Neuronal stem cell (in vitro differentiated cells): ENCODE data around the gene PRKCI.
"Not testable (repeated sequence)": the region's sequence is repeated elsewhere in the genome, so short reads cannot be mapped to it uniquely, and the experiment has no call there.

ENCODE experiments used
- DNase-seq: peaks from one replicate; pipeline ENCODE4 v3.0.0-alpha.2; 2013; ENCODE audit warnings: low spot score
- H2AFZ ChIP-seq: one replicate; pipeline ENCODE4 v1.6.1; 2013; ENCODE audit warnings: mild to moderate bottlenecking, low read length, inconsistent platforms
- H2AK5ac ChIP-seq: 2 replicates; pipeline ENCODE4 v1.6.1; 2013; ENCODE audit warnings: low read depth, mild to moderate bottlenecking, inconsistent platforms, low read length, moderate library complexity, mixed read lengths
- H2BK120ac ChIP-seq: 2 replicates; pipeline ENCODE4 v1.6.1; 2013; ENCODE audit warnings: low read depth, mild to moderate bottlenecking, inconsistent platforms, low read length, moderate library complexity, mixed read lengths
- H2BK12ac ChIP-seq: one replicate; pipeline ENCODE4 v1.6.1; 2013; ENCODE audit warnings: low read length, inconsistent platforms
- H2BK15ac ChIP-seq: 2 replicates; pipeline ENCODE4 v1.6.1; 2013; ENCODE audit warnings: mild to moderate bottlenecking, low read length, inconsistent platforms, mixed read lengths
- H2BK5ac ChIP-seq: one replicate; pipeline ENCODE4 v1.6.1; 2013; ENCODE audit warnings: inconsistent platforms, mild to moderate bottlenecking, low read length, moderate library complexity
- H3K14ac ChIP-seq: one replicate; pipeline ENCODE4 v1.6.1; 2013; ENCODE audit warnings: low read length, inconsistent platforms
- H3K18ac ChIP-seq: 2 replicates; pipeline ENCODE4 v1.6.1; 2013; ENCODE audit warnings: low read length, inconsistent platforms
- H3K23ac ChIP-seq: 2 replicates; pipeline ENCODE4 v1.6.1; 2013; ENCODE audit warnings: low read depth, mild to moderate bottlenecking, mixed read lengths, low read length, inconsistent platforms; ENCODE audit not compliant: poor library complexity
- H3K27ac ChIP-seq: replicated peaks from 3 replicates; pipeline ENCODE4 v1.5.1; 2013; ENCODE audit warnings: low read length, inconsistent platforms
- H3K27me3 ChIP-seq, 3 experiments: 2 replicates each; pipeline ENCODE4 v1.6.1; 2013; ENCODE audit warnings: low read length in 3 of 3, mild to moderate bottlenecking in 2 of 3, inconsistent platforms in 1 of 3, low read depth in 1 of 3, mixed read lengths in 1 of 3, moderate library complexity in 1 of 3; ENCODE audit not compliant: control insufficient read depth in 3 of 3, insufficient read depth in 3 of 3
- H3K36me3 ChIP-seq, 2 donors: replicated peaks in 1 of 2; 2 replicates each; pipeline ENCODE4 v1.6.1; 2013; ENCODE audit warnings: low read length in 2 of 2; ENCODE audit not compliant: control insufficient read depth in 2 of 2, insufficient read depth in 2 of 2
- H3K4ac ChIP-seq: 2 replicates; pipeline ENCODE4 v1.6.1; 2013; ENCODE audit warnings: inconsistent platforms, mild to moderate bottlenecking, low read length, moderate library complexity
- H3K4me1 ChIP-seq, 2 donors: 1 replicate in 1 of 2; 2 replicates in 1 of 2; pipeline ENCODE4 v1.6.1; 2013; ENCODE audit warnings: low read length in 2 of 2, low read depth in 1 of 2; ENCODE audit not compliant: control insufficient read depth in 2 of 2, insufficient read depth in 1 of 2
- H3K4me2 ChIP-seq: one replicate; pipeline ENCODE4 v1.6.1; 2013; ENCODE audit warnings: mild to moderate bottlenecking, low read length, inconsistent platforms; ENCODE audit not compliant: insufficient read depth, poor library complexity, severe bottlenecking
- H3K4me3 ChIP-seq, 2 donors: 2 replicates each; pipeline ENCODE4 v1.5.1; 2013; ENCODE audit warnings: low read length in 2 of 2, mild to moderate bottlenecking in 2 of 2, inconsistent platforms in 1 of 2, moderate library complexity in 1 of 2
- H3K79me1 ChIP-seq: one replicate; pipeline ENCODE4 v1.6.1; 2013; ENCODE audit warnings: low read depth, mild to moderate bottlenecking, inconsistent platforms, low read length, moderate library complexity
- H3K9ac ChIP-seq: one replicate; pipeline ENCODE4 v1.6.1; 2013; ENCODE audit warnings: mild to moderate bottlenecking, low read depth, low read length, inconsistent platforms; ENCODE audit not compliant: poor library complexity
- H3K9me3 ChIP-seq, 2 donors: replicated peaks in 1 of 2; 2 replicates each; pipeline versions ENCODE3 to v1.6.1; 2013; ENCODE audit warnings: low read length in 2 of 2, mild to moderate bottlenecking in 2 of 2, inconsistent platforms in 1 of 2, low read depth in 1 of 2, mixed read lengths in 1 of 2, moderate library complexity in 1 of 2; ENCODE audit not compliant: control insufficient read depth in 2 of 2, insufficient read depth in 1 of 2
- H4K8ac ChIP-seq: one replicate; pipeline ENCODE4 v1.6.1; 2013; ENCODE audit warnings: low read depth, mild to moderate bottlenecking, inconsistent platforms, low read length, moderate library complexity
- H4K91ac ChIP-seq: one replicate; pipeline ENCODE4 v1.6.1; 2013; ENCODE audit warnings: low read length, low read depth, mild to moderate bottlenecking, inconsistent platforms; ENCODE audit not compliant: poor library complexity
- WGBS, 2 donors: extraction: QIAGEN DNeasy Blood & Tissue Kit; methylation state at CpG; one replicate each; pipeline ENCODE4 v1.1.7; 2013; ENCODE audit warnings: missing lambda C conversion rate in 2 of 2, mixed read lengths in 1 of 2; ENCODE audit not compliant: insufficient read length in 2 of 2, insufficient replicate concordance in 1 of 2; ENCODE audit errors: extremely low coverage in 2 of 2; 5-methylcytosine and 5-hydroxymethylcytosine counted together

PRKCI gene

GRCh38 chr3:170259907-170260306 is 37.7 kb downstream of the PRKCI start:
- Histone ChIP-seq H3K4me2 (no peak overlapping the region), H2BK12ac (no peak overlapping the region), H3K4ac (no peak overlapping the region), H3K27ac (no peak overlapping the region), H3K9me3 (peaks cover 0 to 3% of the 10 kb centered on the region in 2 donors), H3K9ac (no peak overlapping the region), H3K4me1 (no peaks in the 10 kb centered on the region), H3K27me3 (no peaks in the 10 kb centered on the region), H2BK15ac (no peak overlapping the region), H3K4me3 (no peak overlapping the region), H2AK5ac (no peak overlapping the region), H4K91ac (no peak overlapping the region), H2BK5ac (no peak overlapping the region), H3K36me3 (peaks cover 0 to 40% of the 10 kb centered on the region in 2 donors), H3K23ac (no peak overlapping the region), H2BK120ac (no peak overlapping the region), H3K79me1 (no peaks in the 10 kb centered on the region), H3K14ac (no peak overlapping the region), H2AFZ (no peak overlapping the region), H4K8ac (no peak overlapping the region), H3K18ac (no peak overlapping the region)
- WGBS, 2 donors = no CpG with 5 or more reads among the region's 4 CpGs
- DNase-seq = no peak

GRCh38 chr3:170267793-170268192 is 45.6 kb downstream of the PRKCI start:
- H2BK12ac ChIP-seq = no peak overlapping the region
- H3K27ac ChIP-seq = no peak overlapping the region
- H3K4me1 ChIP-seq = no peaks in the 10 kb centered on the region
- no peaks in the 10 kb centered on the region for H3K9me3 ChIP-seq
- no peaks in the 10 kb centered on the region for H3K79me1 ChIP-seq
- no peak overlapping the region for H2AFZ ChIP-seq
- H3K23ac ChIP-seq = no peak overlapping the region
- H3K36me3 ChIP-seq = peaks cover 3 to 70% of the 10 kb centered on the region in 2 donors
- no peak overlapping the region for H3K18ac ChIP-seq
- H4K8ac ChIP-seq = no peak overlapping the region
- H3K4me3 ChIP-seq = no peak overlapping the region
- H2BK5ac ChIP-seq = no peak overlapping the region
- no peak overlapping the region for H3K4ac ChIP-seq
- no peak overlapping the region for H2BK15ac ChIP-seq
- H3K14ac ChIP-seq = no peak overlapping the region
- H3K27me3 ChIP-seq = no peaks in the 10 kb centered on the region
- WGBS, 2 donors = no CpG with 5 or more reads among the region's 5 CpGs
- no peak overlapping the region for H3K9ac ChIP-seq
- no peak overlapping the region for H3K4me2 ChIP-seq
- no peak for DNase-seq
- H2BK120ac ChIP-seq = no peak overlapping the region
- H4K91ac ChIP-seq = no peak overlapping the region
- H2AK5ac ChIP-seq = no peak overlapping the region

DNA sequence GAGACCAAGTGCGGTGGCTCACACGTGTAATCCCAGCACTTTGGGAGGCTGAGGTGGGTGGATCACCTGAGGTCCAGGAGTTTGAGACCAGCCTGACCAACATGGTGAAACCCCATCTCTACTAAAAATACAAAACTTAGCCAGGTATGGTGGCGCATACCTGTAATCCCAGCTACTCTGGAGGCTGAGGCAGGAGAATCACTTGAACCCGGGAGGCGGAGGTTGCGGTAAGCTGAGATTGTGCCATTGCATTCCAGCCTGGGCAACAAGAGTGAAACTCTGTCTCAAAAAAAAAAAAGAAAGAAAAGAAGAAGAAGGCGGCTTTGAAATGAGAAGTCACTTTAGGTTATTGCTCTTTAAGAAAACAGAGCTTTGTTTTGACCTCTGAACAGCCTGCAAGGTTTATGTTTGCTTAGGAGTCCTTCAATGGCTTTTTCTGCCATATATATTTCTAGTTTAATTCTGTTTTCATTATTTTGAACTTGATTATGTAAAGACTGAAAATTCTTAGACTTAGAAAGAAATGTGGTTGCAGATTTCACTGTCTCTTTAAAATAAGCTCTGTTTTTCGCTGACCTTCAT is 47.5 kb downstream of the PRKCI start:
- H3K27ac ChIP-seq, H4K8ac ChIP-seq, H3K14ac ChIP-seq, H2BK15ac ChIP-seq, H3K4me1 ChIP-seq, H3K9ac ChIP-seq, H3K18ac ChIP-seq, H2AK5ac ChIP-seq, H3K4ac ChIP-seq, DNase-seq, H2BK5ac ChIP-seq, H3K9me3 ChIP-seq, H3K79me1 ChIP-seq, H3K4me3 ChIP-seq, H3K4me2 ChIP-seq, H2BK12ac ChIP-seq, H4K91ac ChIP-seq, H2BK120ac ChIP-seq, H3K27me3 ChIP-seq, H2AFZ ChIP-seq, H3K23ac ChIP-seq: not testable (repeated sequence)
- peaks cover 5 to 69% of the 10 kb centered on the region in 2 donors for H3K36me3 ChIP-seq
- no CpG with 5 or more reads among the region's 8 CpGs for whole genome bisulfite sequencing, 2 donors

DNA sequence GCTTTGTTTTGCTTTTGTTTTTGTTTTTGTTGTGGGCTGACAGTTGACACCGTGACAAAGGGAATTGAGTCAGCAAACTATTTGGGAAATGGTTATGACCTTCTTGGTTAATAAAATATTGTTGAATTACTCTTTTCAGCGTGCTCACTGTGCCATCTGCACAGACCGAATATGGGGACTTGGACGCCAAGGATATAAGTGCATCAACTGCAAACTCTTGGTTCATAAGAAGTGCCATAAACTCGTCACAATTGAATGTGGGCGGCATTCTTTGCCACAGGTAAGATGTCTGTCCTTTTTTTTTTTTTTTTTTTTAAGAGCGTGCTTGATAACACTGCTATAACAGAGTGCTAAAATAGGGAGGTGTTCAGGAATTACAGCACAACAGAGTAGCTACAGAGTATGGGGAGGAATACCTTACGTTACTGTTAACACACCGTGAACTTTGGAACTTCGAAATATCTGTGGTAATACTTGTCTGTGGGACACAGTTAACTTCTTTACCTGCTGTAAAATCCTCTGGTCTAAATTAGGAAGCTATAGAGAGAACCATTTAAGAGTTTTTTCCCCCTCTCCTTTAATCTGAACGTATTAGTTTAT is 48.2 kb downstream of the PRKCI start:
- no peak overlapping the region for H2BK15ac ChIP-seq
- no peaks in the 10 kb centered on the region for H3K4me1 ChIP-seq
- no peak overlapping the region for H3K4me2 ChIP-seq
- peaks cover 5 to 69% of the 10 kb centered on the region in 2 donors for H3K36me3 ChIP-seq
- H2BK120ac ChIP-seq = no peak overlapping the region
- H3K27ac ChIP-seq = no peak overlapping the region
- no peak overlapping the region for H3K4ac ChIP-seq
- no peak overlapping the region for H3K4me3 ChIP-seq
- no peak overlapping the region for H3K18ac ChIP-seq
- no peak for DNase-seq
- H3K9ac ChIP-seq = no peak overlapping the region
- no peaks in the 10 kb centered on the region for H3K79me1 ChIP-seq
- no peaks in the 10 kb centered on the region for H3K27me3 ChIP-seq
- H2BK5ac ChIP-seq = no peak overlapping the region
- H3K23ac ChIP-seq = no peak overlapping the region
- no peak overlapping the region for H3K14ac ChIP-seq
- H2AK5ac ChIP-seq = no peak overlapping the region
- no peak overlapping the region for H4K91ac ChIP-seq
- no peak overlapping the region for H2AFZ ChIP-seq
- no peaks in the 10 kb centered on the region for H3K9me3 ChIP-seq
- no CpG with 5 or more reads among the region's 11 CpGs for WGBS, 2 donors
- no peak overlapping the region for H4K8ac ChIP-seq
- no peak overlapping the region for H2BK12ac ChIP-seq
